ENCODE data around the gene DDTL.
"Not testable (repeated sequence)": the region's sequence is repeated elsewhere in the genome, so short reads cannot be mapped to it uniquely, and the experiment has no call there.

DDTL gene

DNA sequence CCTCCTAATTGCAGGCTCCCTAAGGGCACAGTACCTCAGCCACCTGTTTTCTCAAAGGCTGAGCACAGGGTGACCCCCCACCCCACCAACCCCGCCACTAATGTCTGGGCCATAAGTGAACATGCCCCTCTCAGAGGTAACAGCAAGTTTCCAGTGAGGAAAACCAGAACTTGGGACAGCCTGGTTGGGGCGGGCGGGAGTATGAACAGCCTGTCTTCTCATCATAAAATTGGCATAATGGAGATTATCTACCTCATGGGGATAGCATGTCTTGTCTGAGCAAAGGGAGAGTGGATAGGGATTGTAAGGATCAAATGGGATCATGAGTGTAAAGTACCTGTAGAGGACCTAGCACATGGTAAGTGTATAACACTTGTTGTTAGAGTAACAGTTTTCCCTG is 5.2 kb downstream of the DDTL start:
- not testable (repeated sequence) for H3K4me3 ChIP-seq (ENCODE audit: low read length); H3K4me2 ChIP-seq (ENCODE audit: low read length); H3K4me1 ChIP-seq (ENCODE audit: control insufficient read depth, insufficient read depth, low read length); H3K27me3 ChIP-seq (ENCODE audit: control insufficient read depth, insufficient read depth, low read length); H3K9me3 ChIP-seq (replicated peaks; ENCODE audit: low read length); H3K9ac ChIP-seq (ENCODE audit: low read depth, low read length)
- H3K36me3 ChIP-seq (ENCODE audit: insufficient read depth, low read length): peaks cover 23% of the 10 kb centered on the region

DNA sequence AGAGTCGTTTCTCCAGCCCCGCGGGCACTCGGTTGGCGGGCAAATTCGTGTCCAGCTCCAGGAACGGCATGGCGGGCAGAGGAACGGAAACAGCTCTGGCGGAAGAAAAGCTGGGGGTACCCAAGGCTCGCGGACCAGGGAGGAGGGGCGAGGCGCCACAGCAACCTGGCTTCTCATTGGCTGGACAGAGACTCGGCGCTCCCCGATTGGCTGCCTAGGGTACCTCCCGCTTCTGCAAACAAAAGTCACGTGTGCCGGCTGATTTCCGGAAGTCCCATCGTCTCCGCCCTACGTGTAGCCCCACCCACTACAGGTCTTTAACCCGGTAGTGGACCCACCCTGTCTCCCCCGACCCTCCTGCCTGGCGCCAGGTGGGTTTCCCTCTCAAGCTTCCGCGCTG is 7.7 kb downstream of the DDTL start, which contains the start of gene DDT:
TSS of gene DDT (minus strand) at position 97 of the 400 bp plus-strand sequence. CDS start at position 70, 27 bp downstream.
- H3K9me3 ChIP-seq (replicated peaks; ENCODE audit: low read length); H3K4me1 ChIP-seq (ENCODE audit: control insufficient read depth, insufficient read depth, low read length); H3K4me3 ChIP-seq (ENCODE audit: low read length); H3K27me3 ChIP-seq (ENCODE audit: control insufficient read depth, insufficient read depth, low read length); H3K9ac ChIP-seq (ENCODE audit: low read depth, low read length); H3K4me2 ChIP-seq (ENCODE audit: low read length): not testable (repeated sequence)
- peaks cover 23% of the 10 kb centered on the region for H3K36me3 ChIP-seq (ENCODE audit: insufficient read depth, low read length)

DNA sequence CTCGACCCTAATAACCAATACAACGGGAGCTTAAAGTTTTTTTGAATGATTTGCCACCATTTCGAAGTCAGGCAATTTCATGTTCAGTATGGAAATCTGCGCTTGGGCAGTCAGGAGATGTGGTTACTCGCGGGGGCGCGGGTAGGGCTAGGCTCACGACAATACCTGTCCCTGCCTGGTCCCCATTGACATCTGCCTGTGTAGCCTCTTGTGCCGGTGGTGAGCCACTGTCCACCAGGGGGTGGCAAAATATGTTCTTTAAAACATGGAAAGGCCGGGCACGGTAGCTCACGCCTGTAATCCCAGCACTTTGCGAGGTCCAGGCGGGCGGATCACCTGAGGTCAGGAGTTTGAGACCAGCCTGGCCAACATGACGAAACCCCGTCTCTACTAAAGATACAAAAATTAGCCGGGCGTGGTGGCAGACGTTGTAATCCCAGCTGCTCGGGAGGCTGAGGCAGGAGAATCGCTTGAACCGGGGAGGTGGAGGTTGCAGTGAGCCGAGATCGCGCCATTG is 8.2 kb downstream of the DDTL start:
- H3K4me1 ChIP-seq (ENCODE audit: control insufficient read depth, insufficient read depth, low read length); H3K27me3 ChIP-seq (ENCODE audit: control insufficient read depth, insufficient read depth, low read length); H3K9ac ChIP-seq (ENCODE audit: low read depth, low read length); H3K4me3 ChIP-seq (ENCODE audit: low read length); H3K9me3 ChIP-seq (replicated peaks; ENCODE audit: low read length); H3K4me2 ChIP-seq (ENCODE audit: low read length): not testable (repeated sequence)
- peaks cover 19% of the 10 kb centered on the region for H3K36me3 ChIP-seq (ENCODE audit: insufficient read depth, low read length)

DNA sequence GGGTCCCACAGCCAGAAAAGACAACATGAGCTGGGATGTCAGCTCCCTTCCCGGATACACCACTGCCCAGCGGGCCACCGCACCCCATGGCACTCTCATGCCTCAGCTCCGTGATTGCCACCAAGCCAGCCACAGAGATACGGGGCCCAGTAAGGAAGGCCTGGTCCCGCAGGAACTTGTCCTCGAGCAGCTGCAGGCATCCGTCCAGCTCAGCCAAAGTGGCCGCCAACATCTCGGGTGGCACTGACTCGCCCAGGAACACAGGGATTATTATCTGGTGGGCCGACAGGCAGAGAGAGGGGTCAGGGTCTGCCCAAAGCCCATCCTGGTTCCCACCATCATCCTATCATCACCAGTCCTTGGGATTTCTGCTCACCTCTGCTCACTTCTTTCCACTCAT is 10.6 kb downstream of the DDTL start:
- H3K4me1 ChIP-seq (ENCODE audit: control insufficient read depth, insufficient read depth, low read length); H3K36me3 ChIP-seq (ENCODE audit: insufficient read depth, low read length); H3K4me2 ChIP-seq (ENCODE audit: low read length): not testable (repeated sequence)

DNA sequence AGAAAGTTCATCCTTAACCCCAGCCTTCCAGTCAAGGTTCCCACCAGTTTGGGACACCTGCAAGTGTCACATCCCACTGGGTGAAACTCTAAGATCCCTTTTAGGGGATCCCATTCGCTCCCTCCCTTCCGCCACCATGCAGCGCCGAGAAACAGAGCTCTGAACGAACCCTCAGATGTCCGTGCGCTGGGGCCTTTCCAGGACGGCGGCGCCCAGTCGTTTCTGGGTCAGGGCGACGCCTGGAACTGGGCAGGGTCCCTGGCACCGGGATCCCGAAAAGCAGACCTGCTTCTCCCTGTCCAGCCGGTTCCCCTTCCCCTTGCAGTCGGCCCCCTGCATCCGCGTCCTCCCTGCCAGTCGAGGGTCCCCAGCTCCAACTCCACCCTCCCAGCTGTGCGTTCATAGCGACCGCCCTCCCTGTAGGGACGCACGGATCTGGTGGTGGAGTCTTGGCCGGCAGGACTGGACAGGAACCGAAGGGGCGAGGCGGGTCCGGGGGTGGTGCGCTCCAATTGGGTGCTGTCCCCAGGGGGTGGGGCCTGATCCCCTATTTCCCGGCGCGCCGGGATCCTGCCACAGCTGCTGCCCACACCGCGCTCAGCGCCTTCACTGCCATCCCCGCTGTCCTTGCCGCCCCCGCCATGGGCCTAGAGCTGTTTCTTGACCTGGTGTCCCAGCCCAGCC is 13.0 kb downstream of the DDTL start, which contains the start of gene GSTT2:
TSS of gene GSTT2 (plus strand) at position 578 of the 684 bp plus-strand sequence.
- H3K36me3 ChIP-seq (ENCODE audit: insufficient read depth, low read length); H3K27me3 ChIP-seq (ENCODE audit: control insufficient read depth, insufficient read depth, low read length); H3K4me1 ChIP-seq (ENCODE audit: control insufficient read depth, insufficient read depth, low read length); H3K9ac ChIP-seq (ENCODE audit: low read depth, low read length); H3K9me3 ChIP-seq (replicated peaks; ENCODE audit: low read length): not testable (repeated sequence)
- Histone ChIP-seq H3K4me3 (ENCODE audit: low read length) (peak within 1 kb of the TSS; percentile 30), H3K4me2 (ENCODE audit: low read length) (peak within 1 kb of the TSS; percentile 44)

More for the DNA sequence above, 10.6 kb downstream of the DDTL start:
- H3K27me3 ChIP-seq (ENCODE audit: control insufficient read depth, insufficient read depth, low read length); H3K9ac ChIP-seq (ENCODE audit: low read depth, low read length); H3K9me3 ChIP-seq (replicated peaks; ENCODE audit: low read length); H3K4me3 ChIP-seq (ENCODE audit: low read length): not testable (repeated sequence)

DNA sequence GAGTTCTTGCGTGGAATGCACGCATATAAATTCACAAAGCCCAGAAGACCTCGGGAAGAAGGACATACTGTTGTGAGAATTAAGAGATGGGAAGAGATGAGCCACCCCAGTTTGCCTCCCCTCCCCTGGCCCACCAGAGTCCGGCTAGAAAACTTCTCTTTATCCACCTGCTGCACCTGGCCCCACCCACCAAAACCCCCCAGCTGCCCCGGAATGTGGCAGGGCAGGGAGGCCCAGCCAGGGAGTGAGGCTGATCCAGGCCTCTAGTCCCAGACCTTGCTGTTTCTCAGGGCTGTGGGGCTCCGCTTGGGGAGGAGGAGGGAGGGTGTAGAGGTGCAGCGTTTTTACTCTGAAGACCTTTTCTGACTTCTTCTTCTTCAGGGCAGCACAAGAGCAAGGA is 13.9 kb downstream of the DDTL start:
- not testable (repeated sequence) for H3K4me1 ChIP-seq (ENCODE audit: control insufficient read depth, insufficient read depth, low read length); H3K9me3 ChIP-seq (replicated peaks; ENCODE audit: low read length); H3K27me3 ChIP-seq (ENCODE audit: control insufficient read depth, insufficient read depth, low read length); H3K36me3 ChIP-seq (ENCODE audit: insufficient read depth, low read length); H3K9ac ChIP-seq (ENCODE audit: low read depth, low read length)
- H3K4me2 ChIP-seq (ENCODE audit: low read length): peak overlapping the region; percentile 44
- H3K4me3 ChIP-seq (ENCODE audit: low read length): peak overlapping the region; percentile 30

DNA sequence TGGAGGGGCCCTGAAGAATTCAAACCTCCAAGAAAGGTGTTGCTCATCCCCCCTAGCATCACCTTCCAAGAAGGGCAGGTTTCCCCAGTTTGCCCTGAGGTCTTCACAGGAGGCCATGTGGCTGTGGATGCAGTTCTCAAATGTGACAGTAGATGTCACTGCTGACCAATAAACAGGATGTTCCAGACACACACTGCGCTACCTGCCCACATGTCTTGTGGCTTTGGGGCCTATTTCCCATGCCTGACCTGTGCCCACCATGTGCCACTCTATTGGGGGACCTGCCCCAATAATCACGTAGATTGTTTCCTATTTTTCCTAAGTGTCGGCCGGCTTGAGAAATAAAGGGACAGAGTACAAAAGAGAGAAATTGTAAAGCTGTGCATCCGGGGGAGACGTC is 17.7 kb downstream of the DDTL start:
- Histone ChIP-seq H3K9ac (ENCODE audit: low read depth, low read length) (no peak overlapping the region), H3K36me3 (ENCODE audit: insufficient read depth, low read length) (no peaks in the 10 kb centered on the region), H3K4me1 (ENCODE audit: control insufficient read depth, insufficient read depth, low read length) (no peaks in the 10 kb centered on the region), H3K4me2 (ENCODE audit: low read length) (no peak overlapping the region), H3K27me3 (ENCODE audit: control insufficient read depth, insufficient read depth, low read length) (no peaks in the 10 kb centered on the region), H3K9me3 (replicated peaks; ENCODE audit: low read length) (no peaks in the 10 kb centered on the region), H3K4me3 (ENCODE audit: low read length) (no peak overlapping the region)

DNA sequence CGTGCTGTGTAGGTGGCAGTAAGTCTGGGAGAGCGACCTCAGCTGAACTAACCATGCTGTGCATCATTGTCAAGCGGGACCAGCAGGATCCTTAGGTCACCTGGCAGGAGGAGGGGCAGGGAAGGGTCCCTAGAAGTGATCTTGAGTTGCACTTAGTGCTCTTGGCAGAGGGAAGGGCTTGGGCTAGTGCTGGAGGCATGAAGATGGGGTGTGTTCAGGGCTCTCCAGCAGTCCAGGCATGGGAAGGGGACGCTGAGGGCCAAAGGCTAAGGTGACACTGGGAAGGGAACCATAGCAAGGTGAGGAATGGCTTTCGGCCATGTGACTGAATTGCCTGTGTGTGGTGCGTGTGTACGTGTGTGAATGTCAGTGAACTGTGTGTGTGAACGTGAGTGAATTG is 19.4 kb downstream of the DDTL start:
- not testable (repeated sequence) for H3K4me3 ChIP-seq (ENCODE audit: low read length)

DNA sequence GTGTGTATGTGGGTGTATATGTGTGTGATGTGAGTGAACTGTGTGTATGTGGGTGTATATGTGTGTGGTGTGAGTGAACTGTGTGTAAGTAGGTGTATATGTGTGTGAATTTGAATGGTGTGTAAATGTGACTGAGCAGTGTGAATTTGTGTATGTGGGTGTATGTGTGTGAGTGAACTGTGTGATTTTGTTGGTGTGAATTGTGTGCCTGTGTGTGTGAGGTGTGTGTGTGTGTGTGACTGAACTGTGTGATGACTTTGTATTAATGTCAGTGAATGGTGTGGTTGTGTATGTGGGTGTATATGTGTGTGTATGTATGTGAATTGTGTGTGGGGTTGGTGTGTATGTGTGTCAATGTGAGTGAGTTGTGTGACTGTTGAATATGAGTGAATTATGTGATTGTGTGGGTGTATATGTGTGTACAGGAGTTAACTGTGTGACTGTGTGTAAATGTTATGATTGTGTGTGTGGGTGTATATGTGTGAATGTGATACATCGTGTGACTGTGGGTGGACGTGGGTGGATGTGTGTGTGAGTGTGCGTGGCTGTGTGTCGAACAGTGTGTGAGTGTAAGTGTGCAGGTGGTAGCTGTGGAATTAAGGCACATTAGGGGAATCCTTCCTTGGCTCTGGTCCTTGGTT is 20.0 kb downstream of the DDTL start:
- H3K4me1 ChIP-seq (ENCODE audit: control insufficient read depth, insufficient read depth, low read length); H3K27me3 ChIP-seq (ENCODE audit: control insufficient read depth, insufficient read depth, low read length); H3K4me2 ChIP-seq (ENCODE audit: low read length); H3K36me3 ChIP-seq (ENCODE audit: insufficient read depth, low read length); H3K4me3 ChIP-seq (ENCODE audit: low read length); H3K9ac ChIP-seq (ENCODE audit: low read depth, low read length); H3K9me3 ChIP-seq (replicated peaks; ENCODE audit: low read length): not testable (repeated sequence)

More for the DNA sequence above, 19.4 kb downstream of the DDTL start:
- not testable (repeated sequence) for H3K9me3 ChIP-seq (replicated peaks; ENCODE audit: low read length); H3K4me1 ChIP-seq (ENCODE audit: control insufficient read depth, insufficient read depth, low read length); H3K9ac ChIP-seq (ENCODE audit: low read depth, low read length); H3K36me3 ChIP-seq (ENCODE audit: insufficient read depth, low read length); H3K4me2 ChIP-seq (ENCODE audit: low read length); H3K27me3 ChIP-seq (ENCODE audit: control insufficient read depth, insufficient read depth, low read length)

DNA sequence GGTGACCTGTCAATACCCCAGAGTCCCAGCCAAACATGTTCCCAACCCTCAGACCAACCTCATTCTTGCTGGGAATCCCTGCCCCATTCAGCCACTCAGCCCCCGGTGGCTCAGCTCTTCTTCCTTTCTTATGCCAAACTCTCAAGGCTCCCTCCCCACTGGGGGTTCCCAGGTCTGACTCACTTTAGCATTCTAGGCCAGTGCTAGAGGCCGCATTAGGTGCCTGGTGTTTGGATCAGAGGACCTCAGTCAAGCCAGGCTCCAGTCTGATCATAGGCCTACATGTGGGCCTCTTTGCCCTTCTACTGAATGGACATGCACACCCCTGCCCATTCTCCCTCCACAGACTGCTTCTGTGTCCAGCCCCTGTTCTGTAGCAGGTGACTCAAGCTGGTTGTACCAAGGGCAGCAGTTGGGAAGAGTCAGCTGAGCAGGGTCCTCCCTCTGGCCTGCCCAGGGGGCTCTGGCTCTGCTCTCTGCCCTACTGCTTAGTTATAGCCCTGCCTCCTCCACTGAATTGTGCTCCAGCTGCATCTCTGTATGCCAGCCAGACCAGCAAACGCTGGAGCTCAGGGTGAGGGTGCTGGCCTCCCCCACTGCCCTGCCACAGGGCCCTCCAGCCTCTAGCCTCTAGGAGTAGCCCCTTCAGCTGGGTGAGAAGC is 23.0 kb downstream of the DDTL start:
- not testable (repeated sequence) for H3K27me3 ChIP-seq (ENCODE audit: control insufficient read depth, insufficient read depth, low read length); H3K36me3 ChIP-seq (ENCODE audit: insufficient read depth, low read length); H3K9me3 ChIP-seq (replicated peaks; ENCODE audit: low read length); H3K9ac ChIP-seq (ENCODE audit: low read depth, low read length); H3K4me3 ChIP-seq (ENCODE audit: low read length); H3K4me2 ChIP-seq (ENCODE audit: low read length); H3K4me1 ChIP-seq (ENCODE audit: control insufficient read depth, insufficient read depth, low read length)

DNA sequence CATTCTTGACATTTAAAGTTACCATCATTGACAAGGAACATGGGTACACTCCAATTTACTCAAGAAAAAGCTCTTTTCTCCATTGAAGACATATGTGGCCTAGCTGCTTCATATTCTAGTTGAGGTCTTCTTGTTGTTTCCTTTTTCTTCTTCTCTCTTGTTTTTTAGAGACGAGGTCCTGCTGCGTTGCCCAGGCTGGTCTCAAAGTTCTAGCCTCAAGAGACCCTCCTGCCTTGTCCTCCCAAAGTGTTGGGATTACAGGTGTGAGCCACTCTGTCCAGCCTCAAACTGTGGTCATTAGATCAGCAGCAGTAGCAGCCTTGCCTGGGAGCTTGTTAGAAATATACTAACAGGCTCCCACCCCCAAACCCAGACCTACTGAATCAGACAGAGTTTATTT is 26.4 kb downstream of the DDTL start:
- H3K9me3 ChIP-seq (replicated peaks; ENCODE audit: low read length); H3K4me3 ChIP-seq (ENCODE audit: low read length); H3K4me2 ChIP-seq (ENCODE audit: low read length); H3K27me3 ChIP-seq (ENCODE audit: control insufficient read depth, insufficient read depth, low read length); H3K9ac ChIP-seq (ENCODE audit: low read depth, low read length); H3K4me1 ChIP-seq (ENCODE audit: control insufficient read depth, insufficient read depth, low read length); H3K36me3 ChIP-seq (ENCODE audit: insufficient read depth, low read length): not testable (repeated sequence)

Data from skeletal muscle satellite cell (primary cell).